GM12878 (cell line): ENCODE data around the gene FRG2B. TPM values are rescaled to one million over a fixed set of nuclear protein-coding genes. Genes with fewer than 3 reads are reported as not detected.

Source experiments
- ATAC-seq: fragments of 200-7000 bp; cut with Tn5 transposase; 3 replicates; pipeline ENCODE4 v1.9.1; 2020; ENCODE audit warnings: mild to moderate bottlenecking, moderate library complexity
- BruUV-seq: library from RNA; stranded (reverse); fragments of 400-500 nt; replicated peaks from 2 replicates; lab custom pipeline; 2021; lab: Mats Ljungman, UMichigan
- CTCF ChIA-PET: fragments of 300-600 bp; sonication (Branson Sonifier 250); formaldehyde crosslinking; extraction: SDS; loops from one replicate; lab custom pipeline; 2021; ENCODE audit warnings: inconsistent platforms; lab: Yijun Ruan, JAX
- POLR2A ChIA-PET: fragments of 350-600 bp; formaldehyde crosslinking; extraction: SDS; loops from one replicate; lab custom pipeline; 2021; ENCODE audit warnings: inconsistent platforms; lab: Charles Lee
- RAD21 ChIA-PET: fragments of 300-600 bp; sonication (Branson Sonifier 250); formaldehyde crosslinking; loops from one replicate; lab custom pipeline; 2023; ENCODE audit warnings: antibody characterized with exemption; ENCODE audit not compliant: unreplicated experiment; lab: Charles Lee
- SMC1A ChIA-PET: fragments of 300-600 bp; sonication (Branson Sonifier 250); formaldehyde crosslinking; loops from one replicate; lab custom pipeline; 2023; ENCODE audit not compliant: unreplicated experiment, uncharacterized antibody; lab: Charles Lee
- DNase-seq: peaks from one replicate; pipeline ENCODE4 v3.0.0-alpha.2; 2011; ENCODE audit warnings: low read depth, low spot score
- FAIRE-seq: peaks from 3 replicates; lab custom pipeline; 2011; peaks lifted over from hg19 to GRCh38; lab: Jason Lieb, UNC
- H2AFZ ChIP-seq: 2 replicates; pipeline ENCODE4 v1.6.0; 2011; ENCODE audit warnings: low read depth, low read length, control low read depth; ENCODE audit not compliant: control insufficient read depth
- H3K27ac ChIP-seq: 2 replicates; pipeline ENCODE4 v1.5.1; 2011; ENCODE audit warnings: control low read depth; ENCODE audit not compliant: control insufficient read depth, insufficient read depth
- H3K27me3 ChIP-seq, 2 experiments: replicated peaks in 1 of 2; 2 replicates each; pipeline versions ENCODE4 v1.6.0 to v1.6.1; 2011; ENCODE audit warnings: low read length in 1 of 2; ENCODE audit not compliant: control insufficient read depth in 2 of 2, insufficient read depth in 2 of 2
- H3K36me3 ChIP-seq, 2 experiments: 2 replicates each; pipeline ENCODE4 v1.5.1; 2011; ENCODE audit warnings: low read length in 1 of 2; ENCODE audit not compliant: control insufficient read depth in 2 of 2, insufficient read depth in 2 of 2
- H3K4me1 ChIP-seq: 2 replicates; pipeline ENCODE4 v1.6.1; 2011; ENCODE audit warnings: mild to moderate bottlenecking, low read length, moderate library complexity, mixed read lengths; ENCODE audit not compliant: control insufficient read depth, insufficient read depth
- H3K4me2 ChIP-seq: 2 replicates; pipeline ENCODE4 v1.6.0; 2011; ENCODE audit warnings: control low read depth; ENCODE audit not compliant: control insufficient read depth, insufficient read depth
- H3K4me3 ChIP-seq: fragments of 200-600 bp; sonication (generic); 2 replicates; pipeline ENCODE4 v1.5.1; 2016
- H3K79me2 ChIP-seq: 2 replicates; pipeline ENCODE4 v1.6.0; 2011; ENCODE audit warnings: low read length; ENCODE audit not compliant: control insufficient read depth, insufficient read depth
- H3K9ac ChIP-seq: 2 replicates; pipeline ENCODE4 v1.8.0; 2011; ENCODE audit warnings: low read length, control low read depth, mixed read lengths; ENCODE audit not compliant: control insufficient read depth, insufficient read depth
- H3K9me3 ChIP-seq: replicated peaks from 3 replicates; pipeline ENCODE4 v1.5.1; 2011; ENCODE audit warnings: mild to moderate bottlenecking, low read length; ENCODE audit not compliant: control insufficient read depth, insufficient read depth
- H4K20me1 ChIP-seq: 2 replicates; pipeline ENCODE4 v1.6.0; 2011; ENCODE audit not compliant: control insufficient read depth, insufficient read depth
- ASH2L ChIP-seq: fragments of 300-600, 200-600 bp; sonication (generic); IDR thresholded peaks from 2 replicates; pipeline ENCODE4 v1.6.1; 2017; ENCODE audit warnings: low read depth, mild to moderate bottlenecking, borderline replicate concordance
- ATF7 ChIP-seq: fragments of 450-650 bp; IDR thresholded peaks from 2 replicates; pipeline ENCODE4 v1.6.1; 2016; ENCODE audit warnings: low read depth, mild to moderate bottlenecking
- BCL3 ChIP-seq: IDR thresholded peaks from 2 replicates; pipeline ENCODE4 v1.6.1; 2011; ENCODE audit warnings: borderline replicate concordance, low read depth, mild to moderate bottlenecking, moderate library complexity, low read length; ENCODE audit not compliant: insufficient read depth, poor library complexity, severe bottlenecking
- DPF2 ChIP-seq: fragments of 450-650 bp; IDR thresholded peaks from 2 replicates; pipeline ENCODE4 v1.6.1; 2017; ENCODE audit warnings: mild to moderate bottlenecking
- FOXM1 ChIP-seq: IDR thresholded peaks from 2 replicates; pipeline ENCODE4 v1.6.1; 2012; ENCODE audit warnings: low read depth, mild to moderate bottlenecking, inconsistent platforms, low read length, moderate library complexity
- HDAC6 ChIP-seq: fragments of 200-600 bp; sonication (generic); IDR thresholded peaks from one replicate; pipeline ENCODE4 v1.8.0; 2017; ENCODE audit warnings: antibody characterized with exemption; ENCODE audit not compliant: unreplicated experiment
- KAT2A ChIP-seq: conservative IDR thresholded peaks from 2 replicates; pipeline ENCODE4 v1.6.1; 2011; ENCODE audit warnings: low read depth, low read length; ENCODE audit not compliant: control insufficient read depth
- KDM1A ChIP-seq: fragments of 200-600 bp; sonication (generic); IDR thresholded peaks from 2 replicates; pipeline ENCODE4 v1.6.1; 2016; ENCODE audit warnings: borderline replicate concordance
- MAX ChIP-seq: IDR thresholded peaks from 2 replicates; pipeline ENCODE4 v1.6.1; 2012; ENCODE audit warnings: low read depth, low read length, improper control_type of control experiment
- NR2C1 ChIP-seq: fragments of 450-650 bp; IDR thresholded peaks from 2 replicates; pipeline ENCODE4 v1.6.1; 2017; ENCODE audit warnings: antibody characterized with exemption, mild to moderate bottlenecking, moderate library complexity
- NR2F1 ChIP-seq: fragments of 450-650 bp; conservative IDR thresholded peaks from 2 replicates; pipeline ENCODE4 v1.6.1; 2017; ENCODE audit warnings: mild to moderate bottlenecking
- PML ChIP-seq: IDR thresholded peaks from 2 replicates; pipeline ENCODE4 v1.6.1; 2012; ENCODE audit warnings: low read length, inconsistent platforms
- POLR2AphosphoS2 ChIP-seq: IDR thresholded peaks from 2 replicates; pipeline ENCODE4 v1.6.1; 2011; ENCODE audit warnings: low read depth, mild to moderate bottlenecking, low read length, improper control_type of control experiment, moderate library complexity
- POU2F2 ChIP-seq: IDR thresholded peaks from 3 replicates; pipeline ENCODE4 v1.6.1; 2011; ENCODE audit warnings: low read depth, mild to moderate bottlenecking, low read length, borderline replicate concordance
- SIX5 ChIP-seq: IDR thresholded peaks from 2 replicates; pipeline ENCODE4 v1.6.1; 2011; ENCODE audit warnings: mild to moderate bottlenecking, low read depth, low read length, moderate library complexity; ENCODE audit not compliant: severe bottlenecking
- SMAD5 ChIP-seq: IDR thresholded peaks from 2 replicates; pipeline ENCODE4 v1.6.1; 2016; ENCODE audit warnings: antibody characterized with exemption, low read depth
- SUPT20H ChIP-seq: IDR thresholded peaks from 2 replicates; pipeline ENCODE4 v1.6.1; 2011; ENCODE audit warnings: low read depth, mild to moderate bottlenecking, low read length, moderate library complexity, borderline replicate concordance; ENCODE audit not compliant: control insufficient read depth
- ZBTB11 ChIP-seq: fragments of 450-650 bp; formaldehyde crosslinking; IDR thresholded peaks from 2 replicates; pipeline ENCODE4 v1.5.0; 2022; ENCODE audit warnings: mild to moderate bottlenecking, missing genetic modification characterization
- ZNF622 ChIP-seq: fragments of 450-650 bp; IDR thresholded peaks from 2 replicates; pipeline ENCODE4 v1.6.1; 2017; ENCODE audit warnings: mild to moderate bottlenecking, inconsistent platforms
- WGBS: methylation state at CpG from one replicate; pipeline ENCODE4 v1.1.6; 2016; ENCODE audit warnings: low lambda C conversion rate; ENCODE audit not compliant: insufficient replicate concordance, insufficient coverage; ENCODE audit errors: missing lambda C conversion rate; 5-methylcytosine and 5-hydroxymethylcytosine counted together
- in situ Hi-C: fragments of 300-500 bp; cut with MboI; formaldehyde crosslinking; loops from 9 replicates; pipeline ENCODE4 v1.14.3; 2018; ENCODE audit warnings: mixed read lengths
- intact Hi-C: fragments of 100-400 bp; cut with micrococcal nuclease; formaldehyde crosslinking; loops from one replicate; pipeline ENCODE4 v1.14.2; 2022; ENCODE audit not compliant: unreplicated experiment
- polyA plus RNA-seq, 11 experiments: library from polyadenylated mRNA; depleted of rRNA in 4 of 11; unstranded in 6 of 11; stranded (reverse) in 5 of 11; fragments of >200 nt; fragmentation: Nextera tagmentation in 4 of 11; fragmentation: Illumina TruSeq in 1 of 11; extraction: Ambion mirVana in 4 of 11; extraction: Trizol in 1 of 11; gene quantifications; 1 replicate in 1 of 11; 2 replicates in 10 of 11; pipeline versions ENCODE4 v1.2.1 to v1.2.3, GENCODE V29; 2011 to 2016; ENCODE audit warnings: inconsistent platforms in 2 of 11, missing spikeins in 2 of 11, low read depth in 1 of 11
- total RNA-seq, 4 experiments: library from RNA; depleted of rRNA in 3 of 4; stranded (reverse); fragments of >200 nt in 3 of 4; fragmentation: Illumina TruSeq in 1 of 4; extraction: Trizol in 1 of 4; gene quantifications; 2 replicates each; pipeline versions ENCODE4 v1.2.1 to v1.2.3, GENCODE V29; 2013 to 2021

The FRG2B gene
- total and polyA plus RNA-seq, 10 of the 15 experiments (the other 5 are each of a cell fraction or from before 2014, with no cell fraction given) = not detected

GRCh38 chr10:133614830-133615580 lies 11.6 kb downstream of the FRG2B start (continued):
- TF ChIP-seq BCL3 (no peak), POLR2AphosphoS2 (no peak), ASH2L (no peak)

- no peak overlapping the region for H3K4me2 ChIP-seq
- H3K4me1 ChIP-seq = no peaks in the 10 kb centered on the region
- H3K79me2 ChIP-seq = no peaks in the 10 kb centered on the region
- no peak overlapping the region for H3K4me3 ChIP-seq
- ChIA-PET RAD21 (no interaction called here), CTCF (interaction anchor here (0.6 kb wide), 1 partner anchor 751 kb away, joined by 3 read pairs; no protein-coding TSS in a partner anchor), SMC1A (interaction anchor here (1.6 kb wide), 1 partner anchor 121 kb away, joined by 3 read pairs; no protein-coding TSS in a partner anchor), POLR2A (interaction anchor here (0.7 kb wide), 1 partner anchor 865 kb away, joined by 4 read pairs; no protein-coding TSS in a partner anchor)
- DNase-seq (no peak), FAIRE-seq (no peak), ATAC-seq (no peak)
- H3K9ac ChIP-seq = no peak overlapping the region
- H4K20me1 ChIP-seq = no peaks in the 10 kb centered on the region
- intact Hi-C loops = no loop called here
- in situ Hi-C loops = no loop called here
- WGBS = 54% methylated on average over 6 of the region's 6 CpGs
- H3K36me3 ChIP-seq = no peaks in the 10 kb centered on the region
- H3K27me3 ChIP-seq = no peaks in the 10 kb centered on the region; a peak in 1 of 4 replicates
- no peak overlapping the region for H2AFZ ChIP-seq
- BruUV-seq = no TSS peak
- H3K27ac ChIP-seq = no peak overlapping the region
- no peaks in the 10 kb centered on the region; the same call in 2 of the 3 replicates for H3K9me3 ChIP-seq
- TF ChIP-seq NR2F1 = no peak
- no peak for TF ChIP-seq SMAD5
- no peak for TF ChIP-seq ZNF622
- no peak for TF ChIP-seq SUPT20H
- no peak for TF ChIP-seq KAT2A
- no peak for TF ChIP-seq HDAC6
- no peak for TF ChIP-seq NR2C1
- no peak for TF ChIP-seq ZBTB11 (CRISPR knock-in tag)
- TF ChIP-seq ATF7 = no peak
- TF ChIP-seq PML = no peak
- TF ChIP-seq KDM1A = no peak
- no peak for TF ChIP-seq MAX
- TF ChIP-seq FOXM1 = no peak
- no peak for TF ChIP-seq SIX5
- TF ChIP-seq DPF2 = no peak
- TF ChIP-seq POU2F2 = no peak
Observed at GRCh38 chr10:133613699-133614098, 12.9 kb downstream of the FRG2B start.
